GM23338 (cell line): Measurements from ENCODE around the gene PASK.

Experiments used
- CREB1 ChIP-seq: fragments of 250-450 bp; sonication (Bioruptor Pico); IDR thresholded peaks from 2 replicates; pipeline ENCODE4 v1.5.0; 2020; ENCODE audit warnings: low read depth, mild to moderate bottlenecking, moderate library complexity
- EZH2 ChIP-seq: fragments of 200-600 bp; sonication (generic); IDR thresholded peaks from one replicate; pipeline ENCODE4 v1.8.0; 2017; ENCODE audit warnings: antibody characterized with exemption, mild to moderate bottlenecking, low read depth; ENCODE audit not compliant: unreplicated experiment
- EZH2phosphoT487 ChIP-seq: fragments of 200-600 bp; sonication (generic); IDR thresholded peaks from one replicate; pipeline ENCODE4 v1.8.1; 2018; ENCODE audit warnings: antibody characterized with exemption; ENCODE audit not compliant: unreplicated experiment
- NANOG ChIP-seq: IDR thresholded peaks from 2 replicates; pipeline ENCODE4 v1.6.1; 2016; ENCODE audit warnings: antibody characterized with exemption, borderline replicate concordance
- POLR2AphosphoS5 ChIP-seq: IDR thresholded peaks from 2 replicates; pipeline ENCODE4 v1.6.1; 2016; ENCODE audit warnings: antibody characterized with exemption, low read depth
- STAT1 ChIP-seq: IDR thresholded peaks from one replicate; pipeline ENCODE4 v1.6.1; 2016; ENCODE audit warnings: antibody characterized with exemption; ENCODE audit not compliant: unreplicated experiment
- TF ChIP-seq, protein P1 (sequence below), 2 experiments: fragments of 200-600 bp in 1 of 2; sonication (generic) in 1 of 2; conservative IDR thresholded peaks; 2 replicates each; pipeline versions ENCODE4 v1.5.1 to v1.6.1; 2016 to 2017; ENCODE audit warnings: antibody characterized with exemption in 2 of 2, low read depth in 2 of 2, mild to moderate bottlenecking in 2 of 2, moderate library complexity in 1 of 2
- TF ChIP-seq, protein P2 (sequence below): IDR thresholded peaks from 2 replicates; pipeline ENCODE4 v1.6.1; 2016; ENCODE audit warnings: antibody characterized with exemption
- TF ChIP-seq, protein P3 (sequence below): fragments of 250-450 bp; sonication (Bioruptor Pico); IDR thresholded peaks from 2 replicates; pipeline ENCODE4 v1.5.0; 2020; ENCODE audit warnings: mild to moderate bottlenecking, moderate library complexity

DNA sequence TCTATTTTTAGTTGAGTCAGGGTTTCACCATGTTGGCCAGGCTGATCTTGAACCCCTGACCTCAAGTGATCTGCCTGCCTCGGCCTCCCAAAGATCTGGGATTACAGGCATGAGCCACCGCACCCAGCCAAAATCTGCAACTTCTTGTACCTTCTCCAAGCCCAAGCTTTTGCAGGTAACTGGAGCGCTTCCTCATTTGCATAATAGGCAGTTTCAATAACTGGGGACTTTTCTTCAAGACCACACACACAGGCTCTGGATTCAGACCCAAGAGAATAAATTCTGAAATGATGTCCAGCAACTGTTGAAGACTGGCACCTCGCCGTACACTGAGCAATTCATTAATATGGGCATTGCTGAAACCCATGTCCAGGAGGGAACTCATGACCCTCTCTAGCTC lies 50.0 kb downstream of the PASK start:
- TF ChIP-seq EZH2phosphoT487 = no peak
- TF ChIP-seq, protein P1, sequence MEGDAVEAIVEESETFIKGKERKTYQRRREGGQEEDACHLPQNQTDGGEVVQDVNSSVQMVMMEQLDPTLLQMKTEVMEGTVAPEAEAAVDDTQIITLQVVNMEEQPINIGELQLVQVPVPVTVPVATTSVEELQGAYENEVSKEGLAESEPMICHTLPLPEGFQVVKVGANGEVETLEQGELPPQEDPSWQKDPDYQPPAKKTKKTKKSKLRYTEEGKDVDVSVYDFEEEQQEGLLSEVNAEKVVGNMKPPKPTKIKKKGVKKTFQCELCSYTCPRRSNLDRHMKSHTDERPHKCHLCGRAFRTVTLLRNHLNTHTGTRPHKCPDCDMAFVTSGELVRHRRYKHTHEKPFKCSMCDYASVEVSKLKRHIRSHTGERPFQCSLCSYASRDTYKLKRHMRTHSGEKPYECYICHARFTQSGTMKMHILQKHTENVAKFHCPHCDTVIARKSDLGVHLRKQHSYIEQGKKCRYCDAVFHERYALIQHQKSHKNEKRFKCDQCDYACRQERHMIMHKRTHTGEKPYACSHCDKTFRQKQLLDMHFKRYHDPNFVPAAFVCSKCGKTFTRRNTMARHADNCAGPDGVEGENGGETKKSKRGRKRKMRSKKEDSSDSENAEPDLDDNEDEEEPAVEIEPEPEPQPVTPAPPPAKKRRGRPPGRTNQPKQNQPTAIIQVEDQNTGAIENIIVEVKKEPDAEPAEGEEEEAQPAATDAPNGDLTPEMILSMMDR (conservative IDR thresholded peaks at IDR 0.05; ENCODE audit: low read depth in 2 of 2) = no peak
- TF ChIP-seq EZH2 = no peak
- no peak for TF ChIP-seq CREB1
- TF ChIP-seq POLR2AphosphoS5 = no peak
- TF ChIP-seq STAT1 = no peak
- TF ChIP-seq, protein P2, sequence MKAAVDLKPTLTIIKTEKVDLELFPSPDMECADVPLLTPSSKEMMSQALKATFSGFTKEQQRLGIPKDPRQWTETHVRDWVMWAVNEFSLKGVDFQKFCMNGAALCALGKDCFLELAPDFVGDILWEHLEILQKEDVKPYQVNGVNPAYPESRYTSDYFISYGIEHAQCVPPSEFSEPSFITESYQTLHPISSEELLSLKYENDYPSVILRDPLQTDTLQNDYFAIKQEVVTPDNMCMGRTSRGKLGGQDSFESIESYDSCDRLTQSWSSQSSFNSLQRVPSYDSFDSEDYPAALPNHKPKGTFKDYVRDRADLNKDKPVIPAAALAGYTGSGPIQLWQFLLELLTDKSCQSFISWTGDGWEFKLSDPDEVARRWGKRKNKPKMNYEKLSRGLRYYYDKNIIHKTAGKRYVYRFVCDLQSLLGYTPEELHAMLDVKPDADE = no peak
- TF ChIP-seq, protein P3, sequence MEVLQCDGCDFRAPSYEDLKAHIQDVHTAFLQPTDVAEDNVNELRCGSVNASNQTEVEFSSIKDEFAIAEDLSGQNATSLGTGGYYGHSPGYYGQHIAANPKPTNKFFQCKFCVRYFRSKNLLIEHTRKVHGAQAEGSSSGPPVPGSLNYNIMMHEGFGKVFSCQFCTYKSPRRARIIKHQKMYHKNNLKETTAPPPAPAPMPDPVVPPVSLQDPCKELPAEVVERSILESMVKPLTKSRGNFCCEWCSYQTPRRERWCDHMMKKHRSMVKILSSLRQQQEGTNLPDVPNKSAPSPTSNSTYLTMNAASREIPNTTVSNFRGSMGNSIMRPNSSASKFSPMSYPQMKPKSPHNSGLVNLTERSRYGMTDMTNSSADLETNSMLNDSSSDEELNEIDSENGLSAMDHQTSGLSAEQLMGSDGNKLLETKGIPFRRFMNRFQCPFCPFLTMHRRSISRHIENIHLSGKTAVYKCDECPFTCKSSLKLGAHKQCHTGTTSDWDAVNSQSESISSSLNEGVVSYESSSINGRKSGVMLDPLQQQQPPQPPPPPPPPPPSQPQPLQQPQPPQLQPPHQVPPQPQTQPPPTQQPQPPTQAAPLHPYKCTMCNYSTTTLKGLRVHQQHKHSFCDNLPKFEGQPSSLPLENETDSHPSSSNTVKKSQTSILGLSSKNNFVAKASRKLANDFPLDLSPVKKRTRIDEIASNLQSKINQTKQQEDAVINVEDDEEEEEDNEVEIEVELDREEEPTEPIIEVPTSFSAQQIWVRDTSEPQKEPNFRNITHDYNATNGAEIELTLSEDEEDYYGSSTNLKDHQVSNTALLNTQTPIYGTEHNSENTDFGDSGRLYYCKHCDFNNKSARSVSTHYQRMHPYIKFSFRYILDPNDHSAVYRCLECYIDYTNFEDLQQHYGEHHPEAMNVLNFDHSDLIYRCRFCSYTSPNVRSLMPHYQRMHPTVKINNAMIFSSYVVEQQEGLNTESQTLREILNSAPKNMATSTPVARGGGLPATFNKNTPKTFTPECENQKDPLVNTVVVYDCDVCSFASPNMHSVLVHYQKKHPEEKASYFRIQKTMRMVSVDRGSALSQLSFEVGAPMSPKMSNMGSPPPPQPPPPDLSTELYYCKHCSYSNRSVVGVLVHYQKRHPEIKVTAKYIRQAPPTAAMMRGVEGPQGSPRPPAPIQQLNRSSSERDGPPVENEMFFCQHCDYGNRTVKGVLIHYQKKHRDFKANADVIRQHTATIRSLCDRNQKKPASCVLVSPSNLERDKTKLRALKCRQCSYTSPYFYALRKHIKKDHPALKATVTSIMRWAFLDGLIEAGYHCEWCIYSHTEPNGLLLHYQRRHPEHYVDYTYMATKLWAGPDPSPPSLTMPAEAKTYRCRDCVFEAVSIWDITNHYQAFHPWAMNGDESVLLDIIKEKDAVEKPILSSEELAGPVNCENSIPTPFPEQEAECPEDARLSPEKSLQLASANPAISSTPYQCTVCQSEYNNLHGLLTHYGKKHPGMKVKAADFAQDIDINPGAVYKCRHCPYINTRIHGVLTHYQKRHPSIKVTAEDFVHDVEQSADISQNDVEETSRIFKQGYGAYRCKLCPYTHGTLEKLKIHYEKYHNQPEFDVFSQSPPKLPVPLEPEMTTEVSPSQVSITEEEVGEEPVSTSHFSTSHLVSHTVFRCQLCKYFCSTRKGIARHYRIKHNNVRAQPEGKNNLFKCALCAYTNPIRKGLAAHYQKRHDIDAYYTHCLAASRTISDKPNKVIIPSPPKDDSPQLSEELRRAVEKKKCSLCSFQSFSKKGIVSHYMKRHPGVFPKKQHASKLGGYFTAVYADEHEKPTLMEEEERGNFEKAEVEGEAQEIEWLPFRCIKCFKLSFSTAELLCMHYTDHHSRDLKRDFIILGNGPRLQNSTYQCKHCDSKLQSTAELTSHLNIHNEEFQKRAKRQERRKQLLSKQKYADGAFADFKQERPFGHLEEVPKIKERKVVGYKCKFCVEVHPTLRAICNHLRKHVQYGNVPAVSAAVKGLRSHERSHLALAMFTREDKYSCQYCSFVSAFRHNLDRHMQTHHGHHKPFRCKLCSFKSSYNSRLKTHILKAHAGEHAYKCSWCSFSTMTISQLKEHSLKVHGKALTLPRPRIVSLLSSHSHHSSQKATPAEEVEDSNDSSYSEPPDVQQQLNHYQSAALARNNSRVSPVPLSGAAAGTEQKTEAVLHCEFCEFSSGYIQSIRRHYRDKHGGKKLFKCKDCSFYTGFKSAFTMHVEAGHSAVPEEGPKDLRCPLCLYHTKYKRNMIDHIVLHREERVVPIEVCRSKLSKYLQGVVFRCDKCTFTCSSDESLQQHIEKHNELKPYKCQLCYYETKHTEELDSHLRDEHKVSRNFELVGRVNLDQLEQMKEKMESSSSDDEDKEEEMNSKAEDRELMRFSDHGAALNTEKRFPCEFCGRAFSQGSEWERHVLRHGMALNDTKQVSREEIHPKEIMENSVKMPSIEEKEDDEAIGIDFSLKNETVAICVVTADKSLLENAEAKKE (CRISPR knock-in tag) = no peak
- TF ChIP-seq NANOG = no peak
